Measurements from ENCODE around the gene SURF4. TPM values are rescaled to one million over a fixed set of nuclear protein-coding genes. Genes with fewer than 3 reads are reported as not detected.
A peak's percentile ranks its signal among the peaks of the same experiment; 100 is the strongest.

Gene SURF4
- total RNA-seq, 1 donor: 196 TPM

DNA sequence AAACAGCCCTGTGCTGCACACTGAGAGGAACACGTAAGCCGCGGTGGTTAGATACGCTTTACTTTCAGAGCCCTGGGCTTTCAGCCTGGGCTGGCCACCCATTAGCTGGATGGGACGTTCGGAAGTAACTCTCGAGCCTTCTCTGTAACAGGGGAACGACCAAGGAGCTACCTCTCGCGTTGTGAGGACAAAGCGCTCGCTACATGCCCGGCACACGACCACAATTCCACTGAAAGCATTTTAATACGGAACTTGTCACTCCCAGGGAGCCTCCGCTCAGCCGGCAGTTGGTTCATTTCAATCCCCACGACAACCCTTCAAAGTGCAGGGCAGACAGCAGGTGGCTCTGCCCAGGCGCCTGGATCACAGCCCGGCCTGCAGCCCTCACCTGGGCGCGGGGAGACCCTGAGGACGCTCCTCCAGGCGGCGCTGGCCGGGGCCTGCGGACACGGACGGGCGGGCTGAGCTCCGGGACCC lies 19.9 kb downstream of the SURF4 start:
- peak in 2 of 3 donors; percentile 37 to 56 for DNase-seq (ENCODE audit: low read depth in 2 of 3, low spot score in 2 of 3)

- no peak for DNase-seq (ENCODE audit: low read depth in 2 of 3, low spot score in 2 of 3)
These were observed 21.1 kb downstream of the SURF4 start for GRCh38 chr9:133354766-133355165.

- DNase-seq (ENCODE audit: low read depth in 2 of 3, low spot score in 2 of 3): no peak
These were observed 22.3 kb downstream of the SURF4 start for GRCh38 chr9:133353548-133353947.

- DNase-seq (ENCODE audit: low read depth in 2 of 3, low spot score in 2 of 3): no peak
These were observed 23.1 kb downstream of the SURF4 start for GRCh38 chr9:133352635-133353340.

DNA sequence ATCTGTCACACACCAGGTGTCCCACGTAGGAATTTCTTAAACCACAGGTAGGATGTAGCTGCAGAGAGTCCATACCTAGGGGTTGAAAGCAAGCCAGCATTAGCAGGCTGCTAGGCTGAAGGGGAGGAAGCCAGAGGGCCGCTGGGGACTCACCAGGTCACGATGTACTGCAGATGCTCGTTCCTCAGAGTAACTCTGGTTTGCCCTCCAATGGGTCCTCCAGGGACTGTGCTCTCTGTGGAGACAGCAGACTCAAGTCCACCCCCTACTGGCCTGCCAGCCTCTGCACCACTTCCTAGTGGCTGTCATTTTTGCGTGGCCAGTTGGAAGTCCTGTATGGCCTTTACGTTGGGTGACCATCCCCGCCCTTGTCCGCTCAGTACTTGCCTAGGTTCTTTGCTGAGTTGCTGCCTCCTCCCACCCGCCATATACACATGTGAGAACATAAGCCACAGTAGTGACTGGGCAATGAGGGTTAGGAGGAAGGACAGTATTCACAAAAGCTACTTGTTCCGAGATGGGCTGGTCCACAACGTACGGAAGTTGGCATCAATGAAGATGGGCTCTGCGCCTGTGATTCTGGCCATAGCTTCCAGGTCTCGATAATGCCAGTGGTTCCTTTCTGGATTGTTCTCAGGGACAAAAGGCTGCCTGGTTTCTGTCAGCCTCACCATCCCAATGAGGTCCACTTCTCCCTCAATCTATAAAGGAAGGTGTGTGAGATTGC lies 23.8 kb downstream of the SURF4 start:
- DNase-seq (ENCODE audit: low read depth in 2 of 3, low spot score in 2 of 3): peak in 1 of 3 donors; percentile 51

DNA sequence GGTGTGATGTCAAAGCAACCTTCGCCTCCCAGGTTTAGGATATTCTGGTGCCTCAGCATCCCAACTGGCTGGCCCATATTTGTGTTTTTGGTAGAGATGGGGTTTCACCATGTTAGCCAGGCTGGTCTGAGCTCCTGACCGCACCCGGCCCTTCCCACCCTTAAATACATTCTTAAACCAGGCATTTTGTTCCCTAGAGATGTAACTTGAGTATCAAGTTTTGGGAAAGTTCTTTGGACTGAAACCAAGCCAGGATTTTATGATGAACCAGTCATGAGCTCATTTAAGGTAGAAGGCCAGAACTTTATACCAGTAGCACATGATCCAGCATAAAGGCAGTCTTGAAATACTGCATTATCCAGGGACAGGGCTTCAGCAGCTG lies 24.3 kb downstream of the SURF4 start:
- DNase-seq (ENCODE audit: low read depth in 2 of 3, low spot score in 2 of 3): no peak

DNA sequence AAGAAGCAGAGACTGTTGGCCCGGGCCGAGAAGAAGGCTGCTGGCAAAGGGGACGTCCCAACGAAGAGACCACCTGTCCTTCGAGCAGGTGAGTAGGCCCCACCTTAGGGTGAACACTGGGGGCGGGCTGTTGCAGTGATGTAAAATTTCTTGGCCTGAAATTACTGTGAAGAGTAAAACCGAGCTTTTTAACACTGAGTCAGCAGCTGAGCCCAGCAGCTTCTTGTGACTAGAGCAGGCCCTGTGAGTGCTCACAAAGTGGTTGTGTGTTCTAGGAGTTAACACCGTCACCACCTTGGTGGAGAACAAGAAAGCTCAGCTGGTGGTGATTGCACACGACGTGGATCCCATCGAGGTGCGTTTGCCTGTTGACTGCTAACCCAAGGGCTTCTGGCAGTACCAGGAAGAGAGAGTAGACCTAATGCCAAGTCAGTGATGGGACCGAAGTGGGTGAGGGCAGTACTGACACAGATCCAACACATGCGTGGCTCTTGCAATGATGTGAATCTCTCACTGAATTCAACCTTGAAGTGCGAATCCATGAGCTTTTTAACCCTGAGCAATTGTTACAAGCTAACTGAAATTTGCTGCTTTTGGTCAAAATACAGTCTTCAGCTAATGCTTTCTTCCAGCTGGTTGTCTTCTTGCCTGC lies 25.8 kb downstream of the SURF4 start:
- DNase-seq (ENCODE audit: low read depth in 2 of 3, low spot score in 2 of 3): no peak

DNA sequence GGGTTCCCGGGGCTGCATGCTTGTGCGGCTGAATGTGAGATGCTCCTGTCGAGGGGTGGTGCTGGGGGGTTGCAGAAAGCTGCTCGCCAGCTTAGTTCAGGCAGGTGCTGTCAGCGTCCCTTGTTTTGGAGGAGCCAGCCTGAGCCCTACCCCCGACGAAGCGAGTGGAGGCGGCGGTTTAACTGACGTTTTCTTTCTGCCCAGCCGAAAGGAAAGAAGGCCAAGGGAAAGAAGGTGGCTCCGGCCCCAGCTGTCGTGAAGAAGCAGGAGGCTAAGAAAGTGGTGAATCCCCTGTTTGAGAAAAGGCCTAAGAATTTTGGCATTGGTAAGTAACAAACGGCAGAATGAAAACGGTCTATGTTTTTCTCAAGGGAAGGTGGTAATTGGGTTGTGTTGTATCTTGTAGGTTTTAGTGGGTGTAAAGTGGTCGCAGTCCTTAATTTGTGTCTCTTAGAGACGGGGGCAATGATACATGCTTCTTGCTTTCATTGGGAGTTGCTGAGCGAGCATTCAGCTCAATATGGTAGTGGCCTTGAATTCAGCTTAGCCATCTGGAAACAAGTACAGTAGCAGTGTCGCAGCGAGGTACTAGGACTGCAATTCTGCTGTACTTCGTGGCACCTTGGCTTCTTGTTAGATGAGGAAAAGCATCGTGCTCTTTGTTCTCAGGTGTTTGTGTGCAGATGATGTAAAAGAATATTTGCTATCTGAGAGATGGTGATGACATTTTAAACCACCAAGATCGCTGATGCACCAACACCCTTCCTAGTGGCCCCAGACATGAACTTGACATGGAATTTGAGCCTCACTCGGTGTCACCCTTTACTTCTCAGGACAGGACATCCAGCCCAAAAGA lies 26.9 kb downstream of the SURF4 start:
- DNase-seq (ENCODE audit: low read depth in 2 of 3, low spot score in 2 of 3): no peak

- DNase-seq (ENCODE audit: low read depth in 2 of 3, low spot score in 2 of 3): peak; percentile 84 to 97 (median 96)
These were observed 27.7 kb downstream of the SURF4 start, which contains the start of the genes MED22 and RPL7A for GRCh38 chr9:133347985-133348717. MED22 (minus strand) TSS chr9:133348131; CDS start chr9:133346662, 1,469 bp downstream. RPL7A (plus strand) TSS chr9:133348218; CDS start chr9:133348244, 26 bp downstream.

DNA sequence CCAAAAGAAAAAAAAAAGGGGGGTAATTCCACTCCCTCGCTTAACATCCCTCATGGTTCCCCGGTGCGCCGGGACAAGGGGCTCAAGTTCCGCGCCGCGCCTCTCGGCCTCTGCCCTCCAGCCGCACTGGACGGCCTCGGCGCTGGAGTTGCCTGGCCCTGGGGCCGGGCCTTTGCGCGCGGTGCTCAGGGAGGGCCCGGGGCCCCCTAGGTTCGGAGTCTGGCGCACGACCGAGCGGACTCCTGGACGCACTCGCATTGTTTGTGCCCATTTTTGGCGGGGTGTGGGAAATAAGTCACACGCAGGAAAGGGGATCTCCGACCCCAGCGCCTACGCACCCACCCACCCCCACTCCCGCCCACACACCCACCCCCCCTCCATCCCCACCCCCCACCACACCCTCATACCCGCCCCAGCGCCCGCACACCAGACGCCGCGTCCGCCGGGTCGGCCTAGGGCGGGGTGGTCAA lies 28.3 kb downstream of the SURF4 start:
- peak in 2 of 3 donors; percentile 51 to 54 for DNase-seq (ENCODE audit: low read depth in 2 of 3, low spot score in 2 of 3)

- no peak for DNase-seq (ENCODE audit: low read depth in 2 of 3, low spot score in 2 of 3)
These were observed 29.7 kb downstream of the SURF4 start for GRCh38 chr9:133346021-133346785.

DNA sequence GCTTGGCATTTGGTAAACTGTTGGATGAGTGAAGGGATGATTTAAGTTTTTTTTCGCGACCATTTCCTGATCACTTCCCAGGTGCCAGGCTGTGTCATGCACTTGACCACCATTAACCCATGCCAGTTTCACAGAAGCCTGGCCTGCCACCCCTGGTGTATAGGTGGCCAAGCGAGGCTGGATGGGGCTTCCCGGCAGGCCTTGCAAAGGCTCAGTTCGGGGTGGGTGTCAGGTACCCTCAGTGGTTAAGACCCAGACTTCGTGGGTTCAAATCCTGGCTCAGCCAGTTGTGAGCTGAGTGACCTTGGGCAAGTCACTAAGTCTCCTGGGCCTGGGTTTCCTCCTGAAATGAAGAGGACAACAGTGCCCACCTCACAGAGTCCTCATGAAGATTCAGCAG lies 30.3 kb downstream of the SURF4 start:
- DNase-seq (ENCODE audit: low read depth in 2 of 3, low spot score in 2 of 3): no peak

GRCh38 chr9:133344979-133345378 lies 30.9 kb downstream of the SURF4 start:
- no peak for DNase-seq (ENCODE audit: low read depth in 2 of 3, low spot score in 2 of 3)

DNA sequence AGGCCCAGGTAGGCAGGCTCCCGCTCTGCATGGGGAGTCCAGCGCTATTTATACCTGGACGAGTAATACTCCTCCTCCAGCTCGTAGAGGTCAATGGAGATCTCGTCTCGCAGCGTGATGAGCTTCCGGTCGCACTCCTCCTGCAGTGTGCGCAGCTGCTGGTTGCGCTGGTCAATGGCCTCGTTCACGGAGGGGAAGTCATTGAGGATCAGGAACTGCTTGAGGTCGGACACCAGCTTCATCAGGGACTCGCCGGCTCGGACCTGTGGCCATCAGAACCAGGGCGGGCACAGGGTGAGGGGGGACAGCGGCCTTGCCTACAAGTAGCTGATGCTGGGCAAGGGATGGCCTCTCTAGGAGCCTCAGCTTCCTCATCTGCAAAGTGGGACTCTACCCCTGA lies 31.8 kb downstream of the SURF4 start:
- no peak for DNase-seq (ENCODE audit: low read depth in 2 of 3, low spot score in 2 of 3)

- peak in 1 of 3 donors; percentile 32 for DNase-seq (ENCODE audit: low read depth in 2 of 3, low spot score in 2 of 3)
These were observed 33.3 kb downstream of the SURF4 start for GRCh38 chr9:133342570-133342969.

DNA sequence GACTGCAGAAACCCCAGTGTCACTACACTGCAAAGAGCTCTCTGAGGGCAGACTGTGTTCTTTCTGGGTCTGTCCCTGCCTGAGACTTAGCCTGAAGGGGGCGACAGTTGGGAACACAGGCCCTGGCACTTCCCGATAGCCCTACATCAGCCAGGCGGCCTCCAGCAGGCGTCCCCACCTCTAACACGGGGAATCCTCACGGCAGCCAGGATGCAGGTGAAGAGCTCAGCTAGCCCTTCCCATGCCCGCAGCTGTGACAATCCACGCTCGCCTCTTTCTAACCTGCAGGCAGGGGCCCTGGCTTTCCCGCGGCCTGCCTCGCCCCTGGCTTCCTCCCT lies 33.8 kb downstream of the SURF4 start:
- no peak for DNase-seq (ENCODE audit: low read depth in 2 of 3, low spot score in 2 of 3)

DNA sequence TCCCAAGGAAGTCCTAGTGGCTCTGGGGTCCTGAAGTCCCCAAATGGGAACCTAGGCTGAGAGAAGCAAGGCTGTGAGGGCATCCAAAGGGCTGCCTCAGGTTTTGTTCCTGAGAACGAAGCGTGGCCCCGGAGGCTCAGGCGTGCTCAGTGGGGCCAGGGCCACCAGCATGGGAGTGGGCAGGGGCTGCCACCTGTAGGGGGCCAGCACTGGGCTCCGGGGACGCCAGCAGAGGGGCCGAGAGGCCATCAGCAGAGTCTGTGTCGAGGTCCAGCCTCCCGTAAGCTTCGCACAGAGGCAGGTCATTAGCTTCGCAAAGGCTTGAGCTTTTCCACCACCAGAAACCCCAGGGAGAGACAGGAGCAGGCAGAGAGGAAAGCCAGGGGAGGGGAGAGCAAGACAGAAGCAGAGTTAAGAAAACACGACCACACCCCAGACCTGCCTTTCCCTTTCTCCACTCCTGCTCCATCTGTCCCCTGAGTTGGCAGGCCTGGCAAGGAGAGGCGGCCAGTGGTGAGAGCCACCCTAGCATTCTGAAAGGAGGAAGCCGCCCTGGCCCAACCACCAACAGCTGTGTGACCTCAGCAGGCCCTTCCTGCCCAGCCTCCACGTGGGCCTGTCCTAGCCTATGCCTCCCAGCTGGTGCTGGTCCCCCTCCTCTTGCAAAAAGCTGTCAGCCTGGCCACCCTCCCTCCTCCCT lies 34.3 kb downstream of the SURF4 start:
- DNase-seq (ENCODE audit: low read depth in 2 of 3, low spot score in 2 of 3): peak in 2 of 3 donors; percentile 56 to 74

DNA sequence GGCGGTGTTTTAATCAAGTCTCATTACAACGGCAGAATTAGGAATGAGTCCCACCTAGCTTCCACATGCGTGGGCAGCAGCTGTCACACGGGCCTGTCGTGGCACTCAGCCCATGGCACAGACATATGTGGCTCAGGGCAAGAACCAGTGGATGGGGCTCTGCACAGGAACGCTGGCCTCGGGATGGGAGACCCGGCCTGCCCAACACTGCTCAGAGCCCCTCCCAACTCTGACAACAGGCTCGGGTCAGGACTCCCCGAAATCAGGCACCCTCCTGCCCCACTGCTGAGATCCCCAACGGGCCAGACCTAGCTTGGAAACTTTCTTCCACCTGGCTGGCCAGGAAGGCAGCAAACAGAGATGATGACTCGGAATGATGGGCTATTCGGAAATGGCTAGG lies 34.9 kb downstream of the SURF4 start:
- no peak for DNase-seq (ENCODE audit: low read depth in 2 of 3, low spot score in 2 of 3)
